Measurements from ENCODE around the gene VTI1A. TPM values are rescaled to one million over a fixed set of nuclear protein-coding genes. Genes with fewer than 3 reads are reported as not detected.
"Not testable (repeated sequence)": the region's sequence is repeated elsewhere in the genome, so short reads cannot be mapped to it uniquely, and the experiment has no call there.

VTI1A gene
- total and polyA plus RNA-seq, 4 donors, result 5.5 to 26.9 (median 13.1) TPM

GRCh38 chr10:112538168-112538567 lies 91.2 kb downstream of the VTI1A start:
- no peak for DNase-seq (ENCODE audit: low spot score)
- H3K4me1 ChIP-seq (ENCODE audit: control insufficient read depth in 4 of 4, insufficient read depth in 4 of 4, low read length in 3 of 4), result peaks cover 0 to 4% (median 3%) of the 10 kb centered on the region in 4 donors
- H3K36me3 ChIP-seq (ENCODE audit: control insufficient read depth in 4 of 4, insufficient read depth in 3 of 4, low read depth in 1 of 4, low read length in 3 of 4), result peaks cover 0 to 4% (median 1%) of the 10 kb centered on the region in 4 donors
- H3K27me3 ChIP-seq (ENCODE audit: control insufficient read depth in 4 of 4, insufficient read depth in 4 of 4, low read length in 3 of 4), result no peaks in the 10 kb centered on the region
- no peak overlapping the region for H3K4me3 ChIP-seq (ENCODE audit: low read depth in 1 of 3, low read length in 3 of 3)
- no peak overlapping the region for H3K9ac ChIP-seq (ENCODE audit: low read depth in 1 of 2, low read length in 2 of 2)
- H3K9me3 ChIP-seq (ENCODE audit: control insufficient read depth in 4 of 4, low read length in 3 of 4), result no peaks in the 10 kb centered on the region
- no peak for TF ChIP-seq GABPA (IDR thresholded peaks at IDR 0.05 in 1 of 2, conservative IDR thresholded peaks at IDR 0.05 in 1 of 2)
- TF ChIP-seq REST (IDR thresholded peaks at IDR 0.05), result no peak
- no peak for TF ChIP-seq CTCF (IDR thresholded peaks at IDR 0.05; ENCODE audit: low read depth, low read length, missing input control)
- WGBS, result 94% methylated on average over 7 of the region's 7 CpGs
- H3K27ac ChIP-seq (ENCODE audit: low read depth in 1 of 2, low read length in 2 of 2), result no peak overlapping the region

DNA sequence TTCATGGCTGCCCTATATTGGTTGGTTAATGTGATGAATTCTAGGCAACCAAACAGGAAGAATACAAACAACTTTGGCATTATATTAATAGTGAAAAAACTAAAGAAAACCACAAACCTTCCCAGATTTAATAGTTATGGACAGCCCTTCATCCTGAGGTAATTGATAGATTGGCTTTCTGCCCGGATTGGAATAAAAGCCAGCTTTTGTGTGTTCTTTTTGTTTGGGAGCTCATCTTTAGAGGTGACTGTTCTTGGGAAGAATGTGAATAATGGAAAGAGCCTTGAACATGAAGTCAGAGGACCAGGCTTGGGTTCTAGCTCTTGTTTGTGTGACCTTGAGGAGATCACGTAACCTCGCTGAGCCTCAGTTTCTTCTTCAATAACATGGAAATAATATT lies 92.3 kb downstream of the VTI1A start:
- H3K27me3 ChIP-seq (ENCODE audit: control insufficient read depth in 4 of 4, insufficient read depth in 4 of 4, low read length in 3 of 4), result no peaks in the 10 kb centered on the region

GRCh38 chr10:112542823-112543222 lies 95.8 kb downstream of the VTI1A start:
- not testable (repeated sequence) for H3K9me3 ChIP-seq (ENCODE audit: control insufficient read depth in 4 of 4, low read length in 3 of 4); H3K27ac ChIP-seq (ENCODE audit: low read depth in 1 of 2, low read length in 2 of 2); H3K36me3 ChIP-seq (ENCODE audit: control insufficient read depth in 4 of 4, insufficient read depth in 3 of 4, low read depth in 1 of 4, low read length in 3 of 4); H3K4me3 ChIP-seq (ENCODE audit: low read depth in 1 of 3, low read length in 3 of 3); H3K27me3 ChIP-seq (ENCODE audit: control insufficient read depth in 4 of 4, insufficient read depth in 4 of 4, low read length in 3 of 4); DNase-seq (ENCODE audit: low spot score); H3K4me1 ChIP-seq (ENCODE audit: control insufficient read depth in 4 of 4, insufficient read depth in 4 of 4, low read length in 3 of 4); H3K9ac ChIP-seq (ENCODE audit: low read depth in 1 of 2, low read length in 2 of 2)
- 96% methylated on average over 5 of the region's 5 CpGs for WGBS

More for the DNA sequence above, 92.3 kb downstream of the VTI1A start:
- no peaks in the 10 kb centered on the region for H3K9me3 ChIP-seq (ENCODE audit: control insufficient read depth in 4 of 4, low read length in 3 of 4)
- no peak overlapping the region for H3K4me3 ChIP-seq (ENCODE audit: low read depth in 1 of 3, low read length in 3 of 3)
- no peak for TF ChIP-seq SP1 (IDR thresholded peaks at IDR 0.05)
- no peak for TF ChIP-seq ZBTB33 (IDR thresholded peaks at IDR 0.05)
- no peak for TF ChIP-seq FOXA1 (IDR thresholded peaks at IDR 0.05)
- no peak for TF ChIP-seq FOXA2 (IDR thresholded peaks at IDR 0.05)
- TF ChIP-seq GABPA (IDR thresholded peaks at IDR 0.05 in 1 of 2, conservative IDR thresholded peaks at IDR 0.05 in 1 of 2), result no peak
- TF ChIP-seq, protein P1, sequence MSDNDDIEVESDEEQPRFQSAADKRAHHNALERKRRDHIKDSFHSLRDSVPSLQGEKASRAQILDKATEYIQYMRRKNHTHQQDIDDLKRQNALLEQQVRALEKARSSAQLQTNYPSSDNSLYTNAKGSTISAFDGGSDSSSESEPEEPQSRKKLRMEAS (IDR thresholded peaks at IDR 0.05), result no peak
- TF ChIP-seq JUND (IDR thresholded peaks at IDR 0.05), result no peak
- no peak overlapping the region for H3K27ac ChIP-seq (ENCODE audit: low read depth in 1 of 2, low read length in 2 of 2)
- no peak overlapping the region for H3K9ac ChIP-seq (ENCODE audit: low read depth in 1 of 2, low read length in 2 of 2)
- 93% methylated on average over 3 of the region's 3 CpGs for WGBS
- H3K36me3 ChIP-seq (ENCODE audit: control insufficient read depth in 4 of 4, insufficient read depth in 3 of 4, low read depth in 1 of 4, low read length in 3 of 4), result peaks cover 0 to 4% (median 1%) of the 10 kb centered on the region in 4 donors
- peaks cover 0 to 4% (median 3%) of the 10 kb centered on the region in 4 donors for H3K4me1 ChIP-seq (ENCODE audit: control insufficient read depth in 4 of 4, insufficient read depth in 4 of 4, low read length in 3 of 4)
- no peak for DNase-seq (ENCODE audit: low spot score)

Data from liver (tissue), 9 donors.